Stimulated activated CD8-positive, alpha-beta memory T cell treated with anti-CD3 and anti-CD28 coated beads, Interleukin-4, amount 100 ng/mL, for 4 hours (primary cell): ENCODE data around the gene TOMM20.

Experiments
- DNase-seq, 2 donors: peaks; one replicate each; pipeline ENCODE4 v3.0.0-alpha.2; 2020; ENCODE audit warnings: low read depth in 2 of 2, low spot score in 1 of 2

The TOMM20 gene

GRCh38 chr1:235067396-235068157 is 61.1 kb downstream of the TOMM20 start:
- no peak for DNase-seq

DNA sequence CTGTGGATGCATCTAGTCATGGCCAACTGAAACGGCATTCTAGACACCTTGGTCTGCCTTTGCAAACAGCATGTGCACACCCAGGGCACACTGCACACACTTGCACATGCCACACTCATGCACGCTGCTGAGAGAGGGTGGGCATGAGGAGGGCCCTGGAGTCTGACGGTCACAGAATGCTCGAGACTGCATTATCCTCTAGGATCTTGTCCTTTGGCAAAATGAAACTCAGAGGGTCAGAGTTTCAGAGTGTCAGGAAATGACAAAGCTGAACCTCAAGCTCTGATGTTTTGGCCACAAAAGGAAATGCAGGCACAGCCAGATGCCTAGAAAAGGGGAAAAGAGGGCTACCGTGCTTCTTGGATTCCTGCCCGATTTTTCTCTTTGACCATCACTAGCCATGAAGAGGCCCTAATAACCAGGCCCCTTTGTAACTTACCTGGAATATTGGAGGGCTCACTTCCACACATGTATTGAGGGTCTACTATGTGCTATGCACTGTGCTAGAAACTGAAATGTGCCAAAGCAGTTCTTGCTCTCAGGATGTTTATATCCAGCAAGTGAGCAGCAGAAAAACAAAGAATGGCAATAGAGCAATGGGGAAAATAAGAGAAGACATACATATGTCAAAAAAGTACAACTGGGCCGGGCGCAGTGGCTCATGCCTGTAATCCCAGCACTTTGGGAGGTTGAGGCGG is 65.4 kb downstream of the TOMM20 start:
- no peak for DNase-seq

- no peak for DNase-seq
Observed at GRCh38 chr1:235060607-235061470, 67.8 kb downstream of the TOMM20 start.
